Panc1 (cell line): ENCODE measurements around the gene LRMDA.

Experiments
- POLR2AphosphoS5 ChIP-seq: IDR thresholded peaks from 2 replicates; pipeline ENCODE4 v1.6.1; 2012; ENCODE audit warnings: mild to moderate bottlenecking, low read depth, low read length, moderate library complexity
- TF ChIP-seq, protein P1 (sequence below): fragments of 450-650 bp; IDR thresholded peaks from 2 replicates; pipeline ENCODE4 v1.5.1; 2017; ENCODE audit warnings: mild to moderate bottlenecking
- TF ChIP-seq, protein P2 (sequence below), 2 experiments: IDR thresholded peaks; 2 replicates each; pipeline ENCODE4 v1.6.1; 2011 to 2012; ENCODE audit warnings: low read depth in 2 of 2, control low read depth in 1 of 2, low read length in 1 of 2, mild to moderate bottlenecking in 1 of 2, moderate library complexity in 1 of 2; ENCODE audit not compliant: insufficient read depth in 1 of 2

DNA sequence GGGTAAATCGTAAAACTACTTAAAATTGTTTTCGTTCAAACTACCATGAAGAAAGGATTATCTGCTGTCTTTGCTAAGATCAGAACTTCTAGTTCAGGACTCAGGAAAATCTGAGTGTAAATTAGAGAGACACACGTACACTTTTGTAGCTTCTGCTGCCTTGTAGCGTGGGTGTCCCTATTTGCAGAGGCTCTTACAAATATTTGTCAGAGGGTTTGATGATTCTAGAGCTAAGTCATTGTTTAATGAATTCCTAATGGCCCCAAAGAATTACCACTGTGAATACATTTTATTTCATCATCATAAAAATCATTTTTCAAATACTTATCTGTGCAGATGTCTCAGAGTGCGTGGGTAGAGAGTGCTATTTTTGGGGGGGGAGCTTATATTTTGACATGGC, 314.9 kb downstream of the LRMDA start:
- TF ChIP-seq, protein P1, sequence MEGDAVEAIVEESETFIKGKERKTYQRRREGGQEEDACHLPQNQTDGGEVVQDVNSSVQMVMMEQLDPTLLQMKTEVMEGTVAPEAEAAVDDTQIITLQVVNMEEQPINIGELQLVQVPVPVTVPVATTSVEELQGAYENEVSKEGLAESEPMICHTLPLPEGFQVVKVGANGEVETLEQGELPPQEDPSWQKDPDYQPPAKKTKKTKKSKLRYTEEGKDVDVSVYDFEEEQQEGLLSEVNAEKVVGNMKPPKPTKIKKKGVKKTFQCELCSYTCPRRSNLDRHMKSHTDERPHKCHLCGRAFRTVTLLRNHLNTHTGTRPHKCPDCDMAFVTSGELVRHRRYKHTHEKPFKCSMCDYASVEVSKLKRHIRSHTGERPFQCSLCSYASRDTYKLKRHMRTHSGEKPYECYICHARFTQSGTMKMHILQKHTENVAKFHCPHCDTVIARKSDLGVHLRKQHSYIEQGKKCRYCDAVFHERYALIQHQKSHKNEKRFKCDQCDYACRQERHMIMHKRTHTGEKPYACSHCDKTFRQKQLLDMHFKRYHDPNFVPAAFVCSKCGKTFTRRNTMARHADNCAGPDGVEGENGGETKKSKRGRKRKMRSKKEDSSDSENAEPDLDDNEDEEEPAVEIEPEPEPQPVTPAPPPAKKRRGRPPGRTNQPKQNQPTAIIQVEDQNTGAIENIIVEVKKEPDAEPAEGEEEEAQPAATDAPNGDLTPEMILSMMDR, result no peak
- TF ChIP-seq, protein P2, sequence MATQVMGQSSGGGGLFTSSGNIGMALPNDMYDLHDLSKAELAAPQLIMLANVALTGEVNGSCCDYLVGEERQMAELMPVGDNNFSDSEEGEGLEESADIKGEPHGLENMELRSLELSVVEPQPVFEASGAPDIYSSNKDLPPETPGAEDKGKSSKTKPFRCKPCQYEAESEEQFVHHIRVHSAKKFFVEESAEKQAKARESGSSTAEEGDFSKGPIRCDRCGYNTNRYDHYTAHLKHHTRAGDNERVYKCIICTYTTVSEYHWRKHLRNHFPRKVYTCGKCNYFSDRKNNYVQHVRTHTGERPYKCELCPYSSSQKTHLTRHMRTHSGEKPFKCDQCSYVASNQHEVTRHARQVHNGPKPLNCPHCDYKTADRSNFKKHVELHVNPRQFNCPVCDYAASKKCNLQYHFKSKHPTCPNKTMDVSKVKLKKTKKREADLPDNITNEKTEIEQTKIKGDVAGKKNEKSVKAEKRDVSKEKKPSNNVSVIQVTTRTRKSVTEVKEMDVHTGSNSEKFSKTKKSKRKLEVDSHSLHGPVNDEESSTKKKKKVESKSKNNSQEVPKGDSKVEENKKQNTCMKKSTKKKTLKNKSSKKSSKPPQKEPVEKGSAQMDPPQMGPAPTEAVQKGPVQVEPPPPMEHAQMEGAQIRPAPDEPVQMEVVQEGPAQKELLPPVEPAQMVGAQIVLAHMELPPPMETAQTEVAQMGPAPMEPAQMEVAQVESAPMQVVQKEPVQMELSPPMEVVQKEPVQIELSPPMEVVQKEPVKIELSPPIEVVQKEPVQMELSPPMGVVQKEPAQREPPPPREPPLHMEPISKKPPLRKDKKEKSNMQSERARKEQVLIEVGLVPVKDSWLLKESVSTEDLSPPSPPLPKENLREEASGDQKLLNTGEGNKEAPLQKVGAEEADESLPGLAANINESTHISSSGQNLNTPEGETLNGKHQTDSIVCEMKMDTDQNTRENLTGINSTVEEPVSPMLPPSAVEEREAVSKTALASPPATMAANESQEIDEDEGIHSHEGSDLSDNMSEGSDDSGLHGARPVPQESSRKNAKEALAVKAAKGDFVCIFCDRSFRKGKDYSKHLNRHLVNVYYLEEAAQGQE (IDR thresholded peaks at IDR 0.05; ENCODE audit: insufficient read depth in 1 of 2, low read depth in 2 of 2, low read length in 1 of 2), result no peak
- no peak for TF ChIP-seq POLR2AphosphoS5
